Measurements from ENCODE around the gene ITGB1. TPM values are rescaled to one million over a fixed set of nuclear protein-coding genes. Genes with fewer than 3 reads are reported as not detected.

The ITGB1 gene
- total RNA-seq, 1 donor from 2014 or later = 307 TPM

DNA sequence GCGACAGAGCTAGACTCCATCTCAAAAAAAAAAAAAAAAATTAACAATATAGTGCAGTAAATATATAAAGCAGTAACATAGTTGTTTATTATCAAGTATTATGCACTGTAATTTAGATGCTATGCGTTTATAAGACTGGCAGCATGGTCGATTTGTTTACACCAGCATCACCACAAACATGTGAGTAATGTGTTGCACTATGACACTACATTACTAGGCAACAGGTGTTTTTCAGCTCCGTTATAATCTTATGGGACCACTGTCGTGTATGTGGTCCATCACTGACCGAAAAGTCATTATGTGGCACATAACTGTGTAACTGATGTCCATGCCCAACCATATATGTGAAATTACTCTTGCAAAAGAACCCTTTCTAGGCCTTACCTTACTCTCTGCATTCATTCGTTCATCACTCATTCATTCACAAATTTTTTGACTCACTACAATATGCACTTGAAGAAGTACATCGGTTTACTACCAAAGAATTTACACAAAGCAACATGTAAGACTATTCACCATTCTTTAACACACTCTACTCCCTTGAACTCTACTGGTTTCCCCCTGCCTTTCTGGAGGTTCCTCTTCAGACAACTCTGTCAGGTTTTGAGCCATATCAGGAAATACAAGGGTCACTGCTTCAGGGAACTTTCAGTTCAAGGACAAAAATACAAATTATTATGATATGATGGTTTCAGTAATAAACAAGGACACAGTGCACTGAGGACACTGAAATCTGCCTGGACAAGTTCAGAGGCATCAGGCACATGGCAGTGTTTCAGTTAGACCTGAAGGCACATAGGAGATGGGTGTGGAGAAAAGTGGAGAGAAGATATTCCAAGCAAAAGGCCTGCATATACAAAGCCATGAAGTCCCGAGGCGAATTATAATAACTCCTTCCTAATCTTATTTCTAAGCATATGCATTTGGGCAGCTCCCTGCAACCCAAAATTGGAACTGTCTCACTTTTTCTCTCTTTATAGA lies 17.4 kb downstream of the ITGB1 start:
- no peaks in the 10 kb centered on the region for H3K27me3 Mint-ChIP-seq (ENCODE audit: low read depth)
- no peaks in the 10 kb centered on the region for H3K9me3 Mint-ChIP-seq
- no peak for DNase-seq (ENCODE audit: low spot score in 2 of 2, unreplicated experiment in 2 of 2)
- H3K4me3 Mint-ChIP-seq = no peak overlapping the region
- H3K36me3 Mint-ChIP-seq = peaks cover 7% of the 10 kb centered on the region
- no peak for TF ChIP-seq CTCF (IDR thresholded peaks at IDR 0.05; ENCODE audit: unreplicated experiment)
- peaks cover 45% of the 10 kb centered on the region for H3K4me1 Mint-ChIP-seq
- H3K27ac Mint-ChIP-seq = no peak overlapping the region

- no peak overlapping the region for H3K4me3 Mint-ChIP-seq
- no peak for TF ChIP-seq CTCF (IDR thresholded peaks at IDR 0.05; ENCODE audit: unreplicated experiment)
Measured at GRCh38 chr10:32939296-32940111, 18.5 kb downstream of the ITGB1 start.

DNA sequence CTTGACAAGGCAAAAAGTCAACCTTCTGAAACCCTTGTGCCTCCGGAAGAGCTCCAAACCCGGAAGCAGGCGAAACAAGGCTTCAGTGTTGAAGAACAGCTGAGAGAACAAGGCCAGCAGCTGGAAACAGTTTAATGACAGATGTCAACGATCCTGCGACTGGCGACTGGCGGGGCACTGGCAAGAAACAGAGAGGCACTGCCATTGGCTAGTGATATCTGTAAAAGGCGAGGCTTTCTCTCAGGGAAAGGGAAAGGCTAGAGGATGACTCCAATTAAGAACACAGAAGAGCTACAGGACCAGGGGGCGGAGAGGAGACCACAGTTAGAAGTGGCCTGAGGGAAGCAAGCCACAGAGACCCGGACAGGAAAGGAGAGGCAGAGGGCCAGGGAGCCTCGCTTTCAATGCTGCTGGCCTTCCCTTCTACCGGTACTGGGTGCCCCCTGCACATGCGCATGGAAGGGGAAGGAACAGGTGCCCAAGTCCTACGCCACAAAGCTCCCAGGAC lies 19.4 kb downstream of the ITGB1 start:
- Mint-ChIP-seq H3K9me3 (no peaks in the 10 kb centered on the region), H3K4me3 (no peak overlapping the region), H3K4me1 (peaks cover 41% of the 10 kb centered on the region), H3K27me3 (ENCODE audit: low read depth) (no peaks in the 10 kb centered on the region), H3K36me3 (peaks cover 8% of the 10 kb centered on the region), H3K27ac (peak overlapping the region; percentile 91)
- DNase-seq (ENCODE audit: low spot score in 2 of 2, unreplicated experiment in 2 of 2) = no peak
- TF ChIP-seq CTCF (IDR thresholded peaks at IDR 0.05; ENCODE audit: unreplicated experiment) = no peak

More at GRCh38 chr10:32939296-32940111, 18.5 kb downstream of the ITGB1 start:
- Mint-ChIP-seq H3K4me1 (peaks cover 45% of the 10 kb centered on the region), H3K36me3 (peaks cover 8% of the 10 kb centered on the region), H3K9me3 (no peaks in the 10 kb centered on the region), H3K27ac (peak overlapping the region; percentile 91), H3K27me3 (ENCODE audit: low read depth) (no peaks in the 10 kb centered on the region)
- DNase-seq (ENCODE audit: low spot score in 2 of 2, unreplicated experiment in 2 of 2) = no peak

GRCh38 chr10:32937911-32938424 lies 20.1 kb downstream of the ITGB1 start:
- Mint-ChIP-seq H3K4me1 (peaks cover 34% of the 10 kb centered on the region), H3K9me3 (no peaks in the 10 kb centered on the region), H3K27ac (peak overlapping the region; percentile 91), H3K36me3 (peaks cover 9% of the 10 kb centered on the region), H3K4me3 (no peak overlapping the region), H3K27me3 (ENCODE audit: low read depth) (no peaks in the 10 kb centered on the region)
- TF ChIP-seq CTCF (IDR thresholded peaks at IDR 0.05; ENCODE audit: unreplicated experiment) = no peak
- DNase-seq (ENCODE audit: low spot score in 2 of 2, unreplicated experiment in 2 of 2) = no peak

DNA sequence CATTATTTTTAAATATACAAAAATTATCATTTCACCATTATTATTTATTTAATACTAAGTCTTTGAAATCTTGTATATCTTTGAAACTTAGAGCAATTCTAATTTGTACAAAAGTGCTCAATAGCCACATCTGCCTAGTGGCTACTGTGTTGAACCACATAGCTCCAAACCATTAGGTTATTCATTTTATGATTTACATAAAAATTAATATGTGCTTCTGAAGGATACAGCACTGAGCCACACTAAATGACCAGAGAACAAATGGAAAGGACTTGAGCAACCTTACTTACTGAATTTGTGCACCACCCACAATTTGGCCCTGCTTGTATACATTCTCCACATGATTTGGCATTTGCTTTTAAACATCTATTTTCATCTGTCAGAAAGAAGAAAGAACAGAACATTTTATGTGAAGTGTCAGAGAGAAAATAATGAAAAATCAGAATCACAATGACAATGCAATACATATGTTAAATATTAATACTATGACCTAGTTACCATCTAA lies 25.8 kb downstream of the ITGB1 start:
- Mint-ChIP-seq H3K9me3 (no peaks in the 10 kb centered on the region), H3K4me1 (peaks cover 1% of the 10 kb centered on the region), H3K27me3 (ENCODE audit: low read depth) (no peaks in the 10 kb centered on the region), H3K27ac (no peak overlapping the region), H3K36me3 (peaks cover 26% of the 10 kb centered on the region), H3K4me3 (no peak overlapping the region)
- TF ChIP-seq CTCF (IDR thresholded peaks at IDR 0.05; ENCODE audit: unreplicated experiment) = no peak
- DNase-seq (ENCODE audit: low spot score in 2 of 2, unreplicated experiment in 2 of 2) = no peak

Data from mesothelial cell of epicardium (in vitro differentiated cells).